GM19239 (cell line): Measurements from ENCODE around the gene CDKL2.
"Not testable (repeated sequence)": the region's sequence is repeated elsewhere in the genome, so short reads cannot be mapped to it uniquely, and the experiment has no call there.

Source experiments
- DNase-seq: peaks from one replicate; pipeline ENCODE4 v3.0.0; 2011; ENCODE audit warnings: low spot score; ENCODE audit not compliant: insufficient read length
- FAIRE-seq: peaks from 2 replicates; lab custom pipeline; 2011; peaks lifted over from hg19 to GRCh38; lab: Jason Lieb, UNC

CDKL2 gene

DNA sequence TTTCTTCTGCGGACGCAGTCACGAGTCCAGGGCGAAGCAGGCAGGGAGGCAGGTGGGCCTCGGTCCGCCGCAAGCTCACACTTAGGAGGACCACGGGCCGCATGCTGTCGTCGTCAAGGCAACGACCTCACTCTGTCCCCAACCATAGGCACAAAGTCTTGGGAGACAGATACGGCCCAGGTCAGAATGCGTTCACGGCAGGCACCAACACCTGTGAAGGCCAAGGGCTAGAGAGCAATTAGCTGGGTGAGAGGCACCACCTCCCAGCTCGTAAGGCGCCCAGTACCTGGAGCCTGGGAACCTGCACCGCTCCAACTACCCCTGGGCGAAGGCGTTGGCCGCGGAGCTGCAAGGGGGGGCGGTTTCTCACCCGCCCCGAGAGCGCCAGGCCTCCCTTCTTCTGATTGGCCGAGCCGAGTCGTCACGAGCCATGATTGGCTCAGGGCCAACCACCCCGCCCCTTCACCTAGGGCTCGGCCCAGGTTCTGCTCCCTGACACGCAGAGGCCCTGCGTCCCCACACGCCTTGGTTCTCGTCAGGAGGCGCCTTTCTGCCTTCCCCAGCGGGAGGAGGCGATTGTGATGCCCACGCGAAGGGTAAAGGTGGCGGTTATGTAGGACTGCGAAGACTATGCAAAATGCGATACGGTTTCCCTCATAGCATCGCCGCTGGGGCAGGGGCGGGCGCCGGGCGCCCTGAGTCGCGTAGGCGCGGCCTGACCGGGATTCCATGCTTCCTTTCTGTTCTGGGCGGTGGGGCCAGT, at the start of gene CDKL2:
Gene CDKL2, minus strand, starts transcription at position 355 of the 763 bp plus-strand sequence. CDS start 4,540 bp downstream, outside the sequence.
- DNase-seq (peak; percentile 76), FAIRE-seq (peak; percentile 97)

DNA sequence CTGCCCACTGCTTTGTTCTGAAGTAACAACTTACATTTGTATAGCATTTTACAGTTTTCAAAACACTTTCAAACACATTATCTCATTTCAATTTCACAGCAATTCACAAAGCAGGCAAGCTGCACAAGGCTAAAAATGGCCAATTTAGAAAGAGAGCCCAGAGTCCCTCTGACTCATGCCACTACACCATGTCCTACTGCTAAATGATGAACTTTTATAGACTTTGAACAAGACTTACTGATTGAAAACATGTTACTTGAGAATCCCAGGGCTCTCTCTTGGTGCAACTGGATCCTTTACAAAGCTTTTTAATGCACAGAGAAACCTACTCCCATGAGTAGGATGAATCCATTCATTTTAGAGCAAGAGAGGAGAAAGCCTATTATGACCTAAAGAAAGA, 48.6 kb upstream of the CDKL2 start:
- no peak for FAIRE-seq
- DNase-seq = no peak

DNA sequence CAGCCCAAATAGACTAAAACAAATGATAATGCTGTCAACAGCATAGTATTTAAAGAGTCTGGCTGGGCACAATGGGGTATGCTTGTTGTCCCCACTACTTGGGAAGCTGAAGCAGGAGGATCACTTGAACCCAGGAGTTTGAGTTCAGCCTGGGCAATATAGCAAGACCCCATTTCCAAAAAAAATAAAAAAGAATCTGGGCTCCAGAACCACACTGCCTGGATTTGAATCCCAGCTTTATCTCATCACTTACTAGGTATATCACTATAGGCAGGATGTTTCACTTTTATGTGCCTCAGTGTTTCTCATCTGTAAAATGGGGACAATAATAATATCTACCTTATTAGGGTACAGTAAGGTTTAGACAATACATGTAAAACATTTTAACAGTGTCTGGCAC, 48.1 kb upstream of the CDKL2 start:
- no peak for DNase-seq
- FAIRE-seq = no peak

DNA sequence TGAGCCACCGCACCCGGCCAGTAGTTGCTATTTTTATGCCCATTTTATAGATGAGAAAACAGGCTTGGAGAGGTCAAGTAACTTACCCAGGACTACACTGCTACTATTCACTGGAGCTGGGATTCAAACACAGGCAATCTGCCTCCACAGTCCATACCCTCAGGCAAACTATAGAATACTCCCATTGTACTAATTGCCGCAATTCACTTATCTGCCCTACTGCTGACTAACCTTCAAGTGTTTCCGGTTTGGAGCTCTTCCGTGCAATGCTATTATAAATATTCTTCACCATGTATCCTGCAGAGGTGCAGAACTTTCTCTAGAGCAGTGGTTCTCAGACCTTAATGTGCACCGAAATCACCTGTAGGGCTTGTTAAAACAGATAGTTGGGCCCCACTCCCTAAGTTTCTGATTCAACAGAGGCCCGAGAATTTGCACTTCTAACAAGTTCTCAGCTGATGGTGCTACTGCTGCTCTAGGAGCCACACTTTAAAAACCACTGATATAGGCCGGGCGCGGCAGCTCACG, 44.7 kb upstream of the CDKL2 start:
- no peak for DNase-seq
- FAIRE-seq = no peak

DNA sequence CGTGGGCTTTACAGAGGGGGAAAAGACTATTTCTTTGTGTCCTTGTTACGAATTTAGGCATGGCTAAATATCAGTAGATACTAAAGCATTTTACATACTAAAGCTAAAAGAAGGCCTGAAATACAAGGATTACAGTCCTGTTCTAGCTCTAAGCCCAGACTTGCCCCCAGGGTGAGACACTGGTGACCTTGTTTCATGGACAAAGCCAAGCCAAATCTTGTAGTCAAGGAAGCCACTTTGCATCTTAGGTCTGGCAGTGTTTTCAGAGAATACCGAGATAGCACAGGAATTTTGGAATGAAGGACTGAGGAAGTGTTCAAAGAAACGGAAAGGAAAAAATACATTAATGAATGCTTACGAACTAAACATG, 43.6 kb upstream of the CDKL2 start:
- FAIRE-seq = peak; percentile 55
- DNase-seq = no peak

DNA sequence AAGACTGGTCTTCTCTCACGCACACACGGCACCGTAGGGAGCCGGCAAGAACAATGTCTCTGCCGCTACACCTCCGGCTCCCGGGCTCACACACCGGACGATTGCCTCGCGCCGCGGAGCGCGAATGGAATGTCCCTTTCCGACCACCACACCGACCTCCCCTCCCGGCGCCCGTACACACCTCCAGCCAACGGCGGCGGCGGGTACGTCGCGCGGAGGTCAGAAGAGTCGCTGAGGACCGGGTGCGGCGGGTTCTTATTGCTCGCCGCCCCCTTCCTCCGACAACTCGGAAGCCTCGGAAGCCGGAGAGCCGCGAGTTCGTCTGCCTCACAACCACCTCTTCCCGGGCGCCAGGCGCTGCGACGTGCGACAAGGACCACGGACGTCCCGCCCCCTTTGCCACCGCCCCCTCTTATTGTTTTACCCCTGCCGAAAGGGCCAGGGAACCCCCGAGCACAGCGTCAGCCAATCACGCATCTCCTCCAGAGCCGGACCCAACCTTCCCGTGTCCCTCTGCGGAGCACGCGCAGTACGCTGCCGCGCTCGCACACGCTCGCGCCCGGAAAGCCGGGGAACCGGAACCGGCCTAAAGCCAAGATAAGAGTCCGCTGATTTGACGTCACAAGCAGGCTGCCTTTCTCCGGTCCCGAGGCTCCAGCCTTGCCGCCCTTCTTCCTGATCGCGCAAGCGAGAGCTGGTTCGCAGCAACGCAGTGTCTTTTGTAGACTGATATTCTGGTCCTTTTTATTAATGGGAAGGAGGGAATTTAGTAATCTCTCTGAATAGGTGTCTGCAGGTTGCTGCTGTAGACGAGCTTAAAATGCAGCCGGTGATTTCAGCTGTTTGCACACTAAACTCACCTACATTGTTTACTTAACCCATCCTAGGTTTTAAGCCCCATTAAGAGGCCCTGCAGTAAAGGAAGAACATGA, 43.0 kb upstream of the CDKL2 start, which contains the start of gene G3BP2:
Gene G3BP2, minus strand, starts transcription at position 385 of the 932 bp plus-strand sequence. CDS start 11,386 bp downstream, outside the sequence.
- FAIRE-seq = peak; percentile 95

DNA sequence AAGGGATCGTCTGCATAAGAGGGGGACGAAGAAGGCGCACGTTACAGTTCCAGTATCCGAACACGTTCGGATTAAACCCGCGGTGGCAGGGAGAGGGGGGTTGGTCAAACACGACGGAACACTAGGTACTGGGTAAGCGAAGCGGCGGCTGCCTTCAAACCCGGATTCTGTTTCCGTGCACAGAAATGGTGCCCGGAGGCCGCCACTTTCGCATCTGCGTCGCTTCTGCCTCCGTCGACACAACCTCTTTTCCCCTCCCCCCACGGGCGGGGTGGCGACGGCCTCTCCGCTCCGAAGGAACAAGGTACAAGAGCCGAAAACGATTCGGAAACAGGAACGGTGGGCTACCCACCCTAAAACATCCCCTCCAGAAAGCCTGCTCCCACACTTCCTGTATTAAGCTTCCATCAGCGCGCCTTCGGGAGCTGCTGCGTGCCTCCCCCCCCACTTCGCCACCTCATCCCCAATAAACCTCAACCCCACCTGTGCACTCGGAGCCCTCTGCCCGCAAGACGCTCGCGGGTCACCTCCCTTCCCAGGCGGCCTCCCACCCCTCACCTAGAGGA, 42.2 kb upstream of the CDKL2 start:
- peak; percentile 14 for FAIRE-seq
- peak; percentile 47 for DNase-seq

More for the DNA sequence above, 43.0 kb upstream of the CDKL2 start, which contains the start of gene G3BP2:
- peak; percentile 86 for DNase-seq

DNA sequence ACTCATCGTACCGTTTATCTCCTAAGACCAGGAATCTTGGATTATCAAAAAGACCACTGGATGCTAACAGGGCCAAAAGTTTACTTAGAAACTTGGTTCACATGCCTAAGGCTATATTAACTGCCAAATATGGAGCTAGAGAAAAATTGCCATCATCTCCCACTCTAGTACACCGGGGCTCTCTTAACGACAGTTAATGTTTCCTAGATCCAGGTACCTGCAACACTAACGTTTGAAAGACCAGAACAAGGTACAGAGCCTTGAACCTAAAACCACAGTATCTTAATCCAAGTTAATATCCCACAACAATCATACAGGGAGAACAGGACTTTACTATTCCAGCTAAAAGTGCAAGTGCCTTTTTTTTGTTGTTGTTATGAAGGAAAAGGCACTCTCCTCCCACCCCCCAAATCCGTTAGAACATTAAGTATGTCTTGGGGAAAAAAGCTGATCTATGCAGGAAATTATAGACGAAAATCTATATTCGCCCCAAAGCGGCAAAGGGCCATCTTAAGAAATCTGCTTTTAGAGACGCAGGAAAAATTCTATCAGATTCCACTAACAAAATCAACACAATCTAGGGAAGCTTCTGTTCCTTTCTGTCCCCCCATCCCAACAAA, 41.6 kb upstream of the CDKL2 start:
- DNase-seq = no peak

DNA sequence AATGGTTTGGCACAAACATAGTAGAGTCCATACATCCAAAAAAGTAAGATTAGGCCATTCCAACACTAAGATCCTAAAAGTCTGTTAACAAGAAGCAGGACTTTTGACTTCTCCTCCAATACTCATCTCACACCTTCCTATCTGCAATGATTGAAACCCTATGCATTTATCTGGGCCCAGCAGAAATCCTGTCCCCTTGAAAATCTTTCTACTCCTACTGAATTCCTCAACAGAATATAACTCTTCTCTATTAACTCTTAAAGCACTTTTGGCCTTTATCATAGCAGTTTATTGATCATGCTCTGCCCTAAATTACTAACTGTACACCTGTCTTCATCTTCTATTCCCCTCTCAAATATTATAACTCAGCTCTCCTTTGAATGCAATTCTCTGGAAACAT, 38.3 kb upstream of the CDKL2 start:
- FAIRE-seq (no peak), DNase-seq (no peak)

More for the DNA sequence above, 41.6 kb upstream of the CDKL2 start:
- FAIRE-seq = peak; percentile 33

DNA sequence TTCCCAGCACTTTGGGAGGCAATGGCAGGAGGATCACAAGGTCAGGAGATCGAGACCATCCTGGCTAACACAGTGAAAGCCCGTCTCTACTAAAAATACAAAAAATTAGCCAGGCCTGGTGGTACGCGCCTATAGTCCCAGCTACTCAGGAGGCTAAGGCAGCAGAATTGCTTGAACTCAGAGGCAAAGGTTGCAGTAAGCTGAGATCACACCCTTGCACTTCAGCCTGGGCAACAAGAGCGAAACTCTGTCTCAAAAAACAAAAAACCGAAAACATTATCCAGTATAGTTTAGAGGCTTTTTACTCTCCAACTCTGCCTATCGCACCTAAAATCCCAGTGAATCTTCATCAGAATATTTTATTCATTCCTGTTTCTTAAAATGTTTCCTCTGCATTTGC, 37.3 kb upstream of the CDKL2 start:
- DNase-seq, FAIRE-seq: not testable (repeated sequence)

DNA sequence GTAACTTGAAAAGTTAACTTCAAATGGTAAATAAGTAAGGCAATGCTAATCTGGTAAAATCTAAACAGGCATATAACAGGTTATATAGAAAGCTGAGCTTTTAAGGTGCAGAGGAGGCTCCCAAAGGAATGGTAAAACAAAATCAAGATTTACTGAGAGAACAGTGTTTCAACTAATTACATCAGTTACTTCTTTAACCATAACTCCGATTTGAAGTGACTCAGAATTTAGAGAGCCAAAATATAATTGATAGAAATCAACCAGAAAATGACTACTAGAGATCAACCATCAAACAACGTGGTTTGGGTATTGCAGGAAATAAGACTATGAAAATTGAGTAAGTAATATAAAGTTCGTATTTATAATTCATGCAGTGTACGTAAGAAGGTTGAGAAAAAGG, 36.0 kb upstream of the CDKL2 start:
- FAIRE-seq = peak; percentile 11
- no peak for DNase-seq

DNA sequence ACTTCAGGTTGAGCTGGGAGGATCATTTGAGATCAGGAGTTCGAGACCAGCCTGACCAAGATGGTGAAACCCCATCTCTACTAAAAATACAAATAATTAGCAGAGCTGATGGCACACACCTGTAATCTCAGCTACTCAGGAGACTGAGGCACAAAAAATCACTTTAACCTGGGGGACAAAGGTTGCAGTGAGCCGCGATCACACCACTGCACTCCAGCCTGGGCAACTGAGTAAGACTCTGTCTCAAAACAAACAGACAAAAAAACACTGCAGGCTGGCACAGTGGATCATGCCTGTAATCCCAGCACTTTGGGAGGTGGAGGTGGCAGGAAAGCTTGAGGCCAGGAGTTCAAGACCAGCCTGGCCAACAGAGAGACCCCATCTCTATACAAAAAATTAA, 34.3 kb upstream of the CDKL2 start:
- not testable (repeated sequence) for FAIRE-seq

DNA sequence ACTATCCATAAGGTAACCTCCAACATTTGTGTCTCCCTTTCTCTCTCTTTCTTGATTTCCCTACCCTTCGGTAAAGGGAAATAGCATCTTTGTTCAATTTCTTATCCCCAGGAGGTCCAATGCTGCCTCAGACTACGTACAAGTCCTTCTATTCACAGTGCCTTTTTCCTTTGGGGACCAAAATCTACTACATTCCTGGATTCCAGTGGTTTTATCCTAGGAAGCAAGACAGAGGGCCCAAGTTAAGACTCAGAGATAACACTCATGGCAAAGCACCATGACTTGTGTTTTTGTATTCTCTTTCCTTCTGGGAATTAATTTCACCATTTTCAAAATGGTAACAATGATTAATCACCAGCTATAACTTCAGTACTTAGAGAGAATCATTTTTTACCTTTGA, 32.3 kb upstream of the CDKL2 start:
- DNase-seq (no peak), FAIRE-seq (no peak)

More for the DNA sequence above, 34.3 kb upstream of the CDKL2 start:
- DNase-seq = not testable (repeated sequence)

DNA sequence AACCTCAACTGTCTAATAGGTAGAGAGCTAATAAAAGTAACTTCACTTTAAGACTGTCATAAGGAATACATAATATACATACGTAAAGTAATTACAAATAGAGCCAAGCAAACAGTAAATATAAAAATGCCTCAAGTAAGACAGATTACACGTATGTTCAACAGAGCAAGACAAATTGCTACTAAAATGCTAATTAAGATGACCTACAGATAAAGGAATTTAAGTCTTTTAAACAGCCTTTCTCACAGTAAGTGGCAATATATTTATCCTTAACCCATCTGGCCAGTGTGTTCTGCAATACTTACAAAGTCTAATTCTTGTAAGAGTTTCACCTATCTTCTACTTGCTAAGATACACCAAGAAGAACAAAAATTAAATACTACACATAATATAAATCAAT, 30.2 kb upstream of the CDKL2 start:
- no peak for DNase-seq
- FAIRE-seq = no peak

DNA sequence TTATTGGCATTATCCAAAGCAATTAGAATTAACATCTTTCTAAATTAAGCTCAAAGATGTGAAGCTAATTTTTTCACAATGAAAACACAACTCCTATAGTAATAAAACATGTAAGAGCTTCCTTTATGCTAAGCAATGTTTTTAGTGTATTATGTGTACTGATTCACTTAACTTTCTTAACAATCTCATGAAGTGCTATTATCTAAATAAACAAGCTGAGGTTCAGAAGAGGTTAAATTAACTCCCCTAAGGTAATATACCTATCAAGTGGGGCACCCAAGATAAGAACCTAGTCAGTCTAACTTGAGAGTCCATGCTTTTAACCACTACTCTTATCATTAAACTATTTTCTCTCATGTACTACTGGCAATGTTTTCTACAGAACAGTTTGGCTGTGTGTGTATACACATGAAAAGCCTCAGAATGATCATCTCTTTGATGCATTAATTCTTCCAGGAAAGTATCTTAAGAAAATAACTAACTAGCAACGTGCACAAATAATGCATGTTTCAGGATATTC, 29.2 kb upstream of the CDKL2 start:
- FAIRE-seq (no peak), DNase-seq (no peak)

DNA sequence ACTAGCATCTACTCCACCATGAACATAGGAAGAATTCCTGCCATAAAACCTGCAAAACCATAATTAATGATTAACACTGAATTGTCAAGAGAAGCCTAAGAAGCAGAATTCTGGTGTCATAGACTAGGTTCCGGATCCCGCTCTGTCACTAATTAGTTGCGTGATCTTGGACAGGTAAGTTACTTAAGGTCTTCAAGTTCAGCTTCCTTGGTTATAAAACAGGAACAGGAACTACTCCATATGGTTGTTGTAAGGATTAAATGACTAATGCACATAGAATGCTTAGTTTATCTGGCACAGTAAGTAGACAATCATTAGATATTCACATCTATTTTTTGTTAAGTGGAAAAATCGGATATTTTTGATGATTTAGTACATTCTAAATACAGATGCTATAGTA, 28.5 kb upstream of the CDKL2 start:
- FAIRE-seq = peak; percentile 66
- no peak for DNase-seq

DNA sequence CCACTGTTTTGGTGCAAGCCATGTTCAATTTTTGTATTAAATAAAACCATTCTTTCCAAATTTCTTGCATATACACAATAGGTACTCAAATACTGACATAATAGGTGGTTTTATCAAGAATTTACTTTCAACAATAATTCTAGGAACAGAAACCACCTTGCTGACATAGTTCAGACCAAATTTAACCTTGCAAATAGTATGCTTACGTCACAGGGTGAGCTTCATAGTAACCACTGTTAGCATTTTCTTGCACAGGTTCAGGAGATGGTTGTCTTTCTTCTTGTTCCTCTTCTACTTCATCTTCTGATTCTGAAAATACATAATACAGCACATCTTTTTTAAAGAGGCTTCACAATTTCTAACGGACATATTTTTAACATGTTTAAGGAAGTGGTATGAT, 25.2 kb upstream of the CDKL2 start:
- FAIRE-seq (peak; percentile 86), DNase-seq (no peak)

DNA sequence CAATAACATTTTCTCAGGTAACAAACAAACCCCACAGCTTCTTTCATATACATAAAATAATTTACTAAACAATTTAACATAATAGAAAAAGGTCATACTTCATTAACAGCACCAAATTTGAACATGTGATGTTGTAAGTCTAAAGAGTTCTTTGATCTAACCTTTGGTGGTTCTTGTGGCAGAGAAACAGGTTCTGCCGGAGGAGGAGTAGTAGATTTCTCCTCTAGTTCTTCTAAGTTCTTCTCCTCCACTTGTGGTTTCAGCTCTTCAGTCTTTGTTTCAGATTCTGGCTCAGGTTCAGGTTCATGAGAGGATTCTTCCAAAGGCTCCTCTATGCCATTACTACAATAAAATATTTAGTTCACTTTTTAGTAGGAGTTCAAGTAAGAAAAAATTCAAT, 24.6 kb upstream of the CDKL2 start:
- DNase-seq (no peak), FAIRE-seq (no peak)

DNA sequence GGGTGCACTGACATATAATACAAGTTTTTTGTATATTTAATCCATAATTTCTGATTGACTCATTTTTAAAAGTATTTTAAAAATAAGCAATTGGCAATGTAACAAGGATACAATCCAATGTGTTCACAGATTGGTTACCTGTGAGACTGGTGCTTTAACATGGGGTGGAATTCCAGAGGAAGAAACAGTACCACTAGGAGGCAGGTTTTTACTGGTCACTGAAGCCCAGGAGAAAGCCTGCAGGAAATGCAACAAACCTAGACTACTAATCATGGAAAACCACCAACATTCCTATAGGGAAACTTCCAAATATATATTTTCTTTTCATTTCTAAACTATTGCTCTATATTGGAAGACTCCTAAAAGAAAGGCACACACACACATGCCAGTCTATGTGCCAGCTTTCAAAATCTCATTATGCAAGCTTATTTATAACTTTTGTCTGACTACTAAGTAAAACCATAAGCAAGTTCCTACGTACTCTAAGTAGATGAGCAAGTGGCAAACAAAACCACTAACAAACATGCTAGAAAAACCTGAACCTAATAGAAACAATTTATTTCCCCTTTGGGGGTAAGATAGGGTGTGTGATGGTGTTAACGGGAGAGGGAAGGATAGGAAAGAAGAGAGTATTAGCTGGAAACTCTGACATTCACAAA, 23.6 kb upstream of the CDKL2 start:
- FAIRE-seq (peak; percentile 51), DNase-seq (no peak)
